IMR-90 (cell line): ENCODE data around the gene TENM4.

ENCODE experiments used
- CTCF ChIP-seq: conservative IDR thresholded peaks from 2 replicates; pipeline ENCODE4 v1.5.1; 2012; ENCODE audit warnings: mild to moderate bottlenecking, low read depth, low read length, improper control_type of control experiment
- FOS ChIP-seq: fragments of 150-350 bp; IDR thresholded peaks from 2 replicates; pipeline ENCODE4 v1.6.1; 2016; ENCODE audit warnings: low read depth, low read length
- MAZ ChIP-seq: IDR thresholded peaks from 2 replicates; pipeline ENCODE4 v1.6.1; 2012; ENCODE audit warnings: low read depth, mild to moderate bottlenecking, low read length, improper control_type of control experiment, moderate library complexity, borderline replicate concordance
- MXI1 ChIP-seq: IDR thresholded peaks from 2 replicates; pipeline ENCODE4 v1.6.1; 2012; ENCODE audit warnings: low read depth, mild to moderate bottlenecking, low read length, moderate library complexity, borderline replicate concordance
- POLR2A ChIP-seq: IDR thresholded peaks from 2 replicates; pipeline ENCODE4 v1.6.1; 2012; ENCODE audit warnings: mild to moderate bottlenecking, low read depth, low read length
- SMC3 ChIP-seq: fragments of 150-350 bp; IDR thresholded peaks from 2 replicates; pipeline ENCODE4 v1.6.1; 2016; ENCODE audit warnings: low read depth, mild to moderate bottlenecking, antibody characterized with exemption, low read length, moderate library complexity
- USF2 ChIP-seq: fragments of 150-350 bp; IDR thresholded peaks from 2 replicates; pipeline ENCODE4 v1.6.1; 2017; ENCODE audit warnings: mild to moderate bottlenecking, antibody characterized with exemption, low read length, low read depth

- TF ChIP-seq CTCF (no peak), POLR2A (no peak), USF2 (no peak), SMC3 (no peak), MAZ (no peak), MXI1 (no peak), FOS (no peak)
Measured at GRCh38 chr11:79040348-79040747, 400.5 kb downstream of the TENM4 start.
